Measurements from ENCODE around the gene NPB. TPM values are rescaled to one million over a fixed set of nuclear protein-coding genes. Genes with fewer than 3 reads are reported as not detected.

NPB gene
- total RNA-seq, 2 experiments from 2014 or later: 0.20 TPM; not detected in 1

DNA sequence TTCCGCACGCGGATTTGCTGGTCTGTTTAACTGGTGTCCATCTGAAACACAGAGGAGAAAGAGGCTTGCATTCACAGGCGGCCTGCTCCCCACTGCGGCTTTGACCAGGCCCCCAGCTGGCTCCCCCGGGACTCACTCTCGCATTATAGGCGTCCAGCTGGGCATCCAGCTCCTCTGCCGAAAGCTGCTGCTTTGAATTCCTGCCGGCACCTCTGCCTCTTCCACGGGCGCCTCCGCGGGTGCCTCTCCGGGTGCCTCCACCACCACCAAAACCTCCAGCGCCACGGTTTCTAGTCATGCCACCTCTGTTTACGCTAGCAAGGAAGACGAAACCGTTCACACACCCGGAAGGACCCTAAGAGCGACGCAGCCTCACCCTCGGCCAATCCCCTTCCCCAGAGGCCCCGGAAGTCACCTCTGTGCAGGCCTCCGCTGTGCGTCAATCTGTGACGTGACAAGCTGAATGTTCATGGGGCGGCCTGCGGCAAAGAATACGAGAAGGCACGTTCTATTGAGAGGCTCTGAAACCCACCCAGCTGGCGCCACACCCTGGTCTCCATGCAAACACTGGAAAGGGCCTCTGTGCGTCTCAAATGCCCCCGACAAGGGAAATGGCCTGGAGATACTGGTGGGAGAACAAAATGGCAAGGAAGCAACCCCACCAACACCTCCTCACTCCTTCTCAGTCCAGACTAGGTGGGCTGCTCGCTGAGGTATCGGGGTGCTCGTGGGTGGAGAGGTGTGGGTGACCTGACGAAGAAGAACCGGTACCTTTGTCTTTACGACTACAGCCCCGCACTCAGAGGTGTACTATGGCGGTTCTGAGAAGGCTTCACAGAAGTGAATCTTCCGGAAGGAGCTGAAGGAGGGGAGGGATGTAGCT lies 13.7 kb upstream of the NPB start:
- DNase-seq (peak in 1 of 14 experiments; percentile 4), ATAC-seq (ENCODE audit: poor library complexity) (no peak)
- TF ChIP-seq, protein P1, sequence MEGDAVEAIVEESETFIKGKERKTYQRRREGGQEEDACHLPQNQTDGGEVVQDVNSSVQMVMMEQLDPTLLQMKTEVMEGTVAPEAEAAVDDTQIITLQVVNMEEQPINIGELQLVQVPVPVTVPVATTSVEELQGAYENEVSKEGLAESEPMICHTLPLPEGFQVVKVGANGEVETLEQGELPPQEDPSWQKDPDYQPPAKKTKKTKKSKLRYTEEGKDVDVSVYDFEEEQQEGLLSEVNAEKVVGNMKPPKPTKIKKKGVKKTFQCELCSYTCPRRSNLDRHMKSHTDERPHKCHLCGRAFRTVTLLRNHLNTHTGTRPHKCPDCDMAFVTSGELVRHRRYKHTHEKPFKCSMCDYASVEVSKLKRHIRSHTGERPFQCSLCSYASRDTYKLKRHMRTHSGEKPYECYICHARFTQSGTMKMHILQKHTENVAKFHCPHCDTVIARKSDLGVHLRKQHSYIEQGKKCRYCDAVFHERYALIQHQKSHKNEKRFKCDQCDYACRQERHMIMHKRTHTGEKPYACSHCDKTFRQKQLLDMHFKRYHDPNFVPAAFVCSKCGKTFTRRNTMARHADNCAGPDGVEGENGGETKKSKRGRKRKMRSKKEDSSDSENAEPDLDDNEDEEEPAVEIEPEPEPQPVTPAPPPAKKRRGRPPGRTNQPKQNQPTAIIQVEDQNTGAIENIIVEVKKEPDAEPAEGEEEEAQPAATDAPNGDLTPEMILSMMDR (IDR thresholded peaks at IDR 0.05): no peak
- Mint-ChIP-seq H3K36me3 (ENCODE audit: low read depth) (peaks cover 72% of the 10 kb centered on the region), H3K27me3 (no peaks in the 10 kb centered on the region), H3K4me1 (ENCODE audit: low read depth) (peaks cover 10% of the 10 kb centered on the region), H3K9me3 (no peaks in the 10 kb centered on the region), H3K4me3 (peak overlapping the region; percentile 83), H3K27ac (peak overlapping the region; percentile 40)
- peaks cover 27% of the 10 kb centered on the region for H3K4me1 ChIP-seq (ENCODE audit: insufficient read depth, low read length)
- intact Hi-C loops (cut with DNase I, micrococcal nuclease): no loop called here
- CTCF ChIA-PET: no interaction called here
- H3K4me3 ChIP-seq (ENCODE audit: low read length): no peak overlapping the region
- H3K9me3 ChIP-seq (ENCODE audit: control insufficient read depth in 1 of 2, insufficient read depth in 1 of 2, low read length in 2 of 2): no peaks in the 10 kb centered on the region
- H3K27ac ChIP-seq (ENCODE audit: low read depth in 1 of 2, low read length in 2 of 2): no peak overlapping the region
- POLR2A ChIA-PET: no interaction called here
- H3K36me3 ChIP-seq (ENCODE audit: insufficient read depth, low read length): peaks cover 55% of the 10 kb centered on the region
- no peaks in the 10 kb centered on the region for H3K27me3 ChIP-seq (ENCODE audit: control insufficient read depth in 1 of 2, insufficient read depth in 2 of 2, low read length in 2 of 2)

DNA sequence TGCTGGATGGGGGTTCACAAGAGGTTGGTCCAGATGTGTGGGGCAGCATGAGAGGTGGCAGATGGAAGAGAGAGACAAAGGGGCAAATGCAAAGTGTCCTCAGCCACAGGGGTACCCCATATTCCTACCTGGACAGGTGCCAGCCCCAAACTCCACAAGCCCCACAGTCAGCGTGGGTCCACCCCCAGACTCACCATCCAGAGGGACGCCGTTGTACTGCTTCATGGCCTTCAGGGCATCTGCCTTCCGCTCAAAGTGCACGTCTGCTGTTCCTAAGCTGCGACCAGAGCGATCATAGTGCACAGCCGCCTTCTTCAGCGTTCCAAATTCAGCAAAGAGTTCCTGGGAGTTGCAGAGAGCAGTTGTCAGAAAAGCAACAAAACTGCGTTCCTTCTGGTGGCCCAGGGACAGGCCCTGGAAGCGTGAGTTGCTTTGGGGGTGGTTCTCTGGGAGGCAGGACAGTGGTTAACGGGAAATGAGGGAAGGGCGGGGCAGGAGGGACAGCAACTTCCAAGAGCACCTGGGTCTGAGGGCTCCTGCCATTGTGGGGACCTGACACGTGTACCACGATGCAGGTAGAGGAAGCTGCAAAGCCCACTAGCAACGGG lies 12.9 kb upstream of the NPB start:
- peak overlapping the region; percentile 40 for H3K27ac Mint-ChIP-seq
- intact Hi-C loops (cut with DNase I, micrococcal nuclease): no loop called here
- ATAC-seq (ENCODE audit: poor library complexity) (no peak), DNase-seq (peak in 1 of 14 experiments; percentile 4)
- TF ChIP-seq, protein P1 (IDR thresholded peaks at IDR 0.05): no peak
- H3K4me3 ChIP-seq (ENCODE audit: low read length): no peak overlapping the region
- H3K27ac ChIP-seq (ENCODE audit: low read depth in 1 of 2, low read length in 2 of 2): no peak overlapping the region
- peaks cover 27% of the 10 kb centered on the region for H3K4me1 ChIP-seq (ENCODE audit: insufficient read depth, low read length)
- CTCF ChIA-PET: no interaction called here
- H3K4me1 Mint-ChIP-seq (ENCODE audit: low read depth): peaks cover 10% of the 10 kb centered on the region
- H3K9me3 ChIP-seq (ENCODE audit: control insufficient read depth in 1 of 2, insufficient read depth in 1 of 2, low read length in 2 of 2): no peaks in the 10 kb centered on the region
- no peaks in the 10 kb centered on the region for H3K9me3 Mint-ChIP-seq
- H3K36me3 Mint-ChIP-seq (ENCODE audit: low read depth): peaks cover 69% of the 10 kb centered on the region
- H3K4me3 Mint-ChIP-seq: peak overlapping the region; percentile 83
- POLR2A ChIA-PET: no interaction called here
- no peaks in the 10 kb centered on the region for H3K27me3 Mint-ChIP-seq
- H3K27me3 ChIP-seq (ENCODE audit: control insufficient read depth in 1 of 2, insufficient read depth in 2 of 2, low read length in 2 of 2): no peaks in the 10 kb centered on the region
- peaks cover 59% of the 10 kb centered on the region for H3K36me3 ChIP-seq (ENCODE audit: insufficient read depth, low read length)

- Mint-ChIP-seq H3K27me3 (no peaks in the 10 kb centered on the region), H3K4me3 (peak overlapping the region; percentile 94), H3K4me1 (ENCODE audit: low read depth) (peaks cover 10% of the 10 kb centered on the region), H3K36me3 (ENCODE audit: low read depth) (peaks cover 68% of the 10 kb centered on the region), H3K27ac (peak overlapping the region; percentile 95), H3K9me3 (no peaks in the 10 kb centered on the region)
- no peak for DNase-seq
- peaks cover 57% of the 10 kb centered on the region for H3K36me3 ChIP-seq (ENCODE audit: insufficient read depth, low read length)
- intact Hi-C loops (cut with DNase I, micrococcal nuclease): loop anchor here (2.0 to 5.0 kb wide), 3 partner anchors 21 to 57 kb away; partner anchors contain the start of genes MAFG (in 1 of the 2), MCRIP1 (in 1 of the 2) and PCYT2 (in 1 of the 2)
- peaks cover 27% of the 10 kb centered on the region for H3K4me1 ChIP-seq (ENCODE audit: insufficient read depth, low read length)
- no peak for ATAC-seq (ENCODE audit: poor library complexity)
- H3K27me3 ChIP-seq (ENCODE audit: control insufficient read depth in 1 of 2, insufficient read depth in 2 of 2, low read length in 2 of 2): no peaks in the 10 kb centered on the region
- no peak overlapping the region for H3K4me3 ChIP-seq (ENCODE audit: low read length)
- H3K27ac ChIP-seq (ENCODE audit: low read depth in 1 of 2, low read length in 2 of 2): no peak overlapping the region
- TF ChIP-seq, protein P1 (IDR thresholded peaks at IDR 0.05): no peak
- no peaks in the 10 kb centered on the region for H3K9me3 ChIP-seq (ENCODE audit: control insufficient read depth in 1 of 2, insufficient read depth in 1 of 2, low read length in 2 of 2)
- ChIA-PET POLR2A (interaction anchor here (3.5 kb wide), 1 partner anchor 19 kb away, joined by 23 read pairs; the partner anchor contains the start of gene ARHGDIA), CTCF (no interaction called here)
Measured at GRCh38 chr17:81889602-81890001, 12.4 kb upstream of the NPB start.
